GM20000 (cell line): ENCODE data around the gene ACYP2.

ENCODE experiments used
- DNase-seq: peaks from one replicate; pipeline ENCODE4 v3.0.0; 2012; ENCODE audit warnings: low spot score
- CTCF ChIP-seq: IDR thresholded peaks from 2 replicates; pipeline ENCODE4 v1.5.1; 2012; ENCODE audit warnings: mild to moderate bottlenecking, control low read depth; ENCODE audit errors: extremely low read depth, missing control alignments

The ACYP2 gene

DNA sequence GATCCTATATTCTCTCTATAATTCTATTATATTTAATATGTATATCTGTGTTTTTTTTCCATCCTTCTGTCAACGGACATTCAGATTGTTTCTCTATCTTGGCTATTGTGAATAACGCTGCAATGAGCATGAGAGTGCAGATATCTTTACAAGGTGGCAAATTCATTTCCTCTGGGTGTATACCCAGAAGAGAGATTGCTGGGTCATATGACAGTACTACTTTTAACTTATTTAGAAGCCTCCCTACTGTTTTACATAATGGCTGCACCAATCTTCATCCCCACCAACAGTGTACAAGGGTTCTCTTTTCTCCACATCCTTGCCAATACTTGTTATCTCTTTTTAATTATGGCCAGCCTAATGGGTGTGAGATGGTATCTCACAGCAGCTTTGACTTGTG, 74.1 kb downstream of the ACYP2 start:
- no peak for TF ChIP-seq CTCF
- DNase-seq = no peak

DNA sequence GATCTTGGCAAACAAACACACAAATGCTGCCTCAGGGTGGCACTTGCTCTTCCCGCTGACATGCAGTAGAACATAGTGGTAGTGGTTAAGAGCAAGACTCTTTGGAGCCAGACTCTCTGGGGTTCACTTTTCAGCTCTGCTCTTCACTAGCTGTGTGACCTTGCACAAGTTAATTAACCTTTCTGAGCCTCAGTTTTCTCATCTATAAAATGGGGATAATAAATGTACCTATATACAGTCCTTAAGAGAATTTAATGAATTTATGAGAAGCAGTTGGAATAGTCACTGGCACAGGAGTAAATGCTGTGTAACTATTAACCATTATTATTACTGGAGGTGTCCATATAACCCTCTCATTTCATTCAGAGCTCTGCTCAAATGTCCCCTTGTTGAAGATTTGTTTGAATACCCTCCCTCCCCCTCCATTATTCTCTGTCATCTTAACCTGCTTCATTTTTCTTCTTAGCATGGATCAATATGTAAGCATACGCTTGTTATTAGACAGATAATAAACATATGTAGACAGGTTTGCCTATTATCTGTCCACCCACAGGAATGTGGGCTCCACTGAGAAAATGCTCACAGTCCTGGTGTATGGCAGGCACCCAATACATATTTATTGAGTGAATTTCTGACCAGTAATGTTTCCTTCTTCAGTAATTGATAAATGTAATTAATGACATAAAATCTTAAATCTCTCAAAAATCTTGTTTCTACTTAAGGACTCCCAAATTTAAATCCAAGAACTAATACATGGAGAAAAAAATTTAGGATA, 76.1 kb downstream of the ACYP2 start:
- DNase-seq = no peak
- TF ChIP-seq CTCF = no peak

GRCh38 chr2:54194761-54195750, 79.6 kb downstream of the ACYP2 start:
- no peak for TF ChIP-seq CTCF
- no peak for DNase-seq

- TF ChIP-seq CTCF = no peak
- no peak for DNase-seq
Measured at GRCh38 chr2:54196646-54197045, 81.2 kb downstream of the ACYP2 start.

- TF ChIP-seq CTCF = no peak
- no peak for DNase-seq
Measured at GRCh38 chr2:54204476-54204875, 89.1 kb downstream of the ACYP2 start.

DNA sequence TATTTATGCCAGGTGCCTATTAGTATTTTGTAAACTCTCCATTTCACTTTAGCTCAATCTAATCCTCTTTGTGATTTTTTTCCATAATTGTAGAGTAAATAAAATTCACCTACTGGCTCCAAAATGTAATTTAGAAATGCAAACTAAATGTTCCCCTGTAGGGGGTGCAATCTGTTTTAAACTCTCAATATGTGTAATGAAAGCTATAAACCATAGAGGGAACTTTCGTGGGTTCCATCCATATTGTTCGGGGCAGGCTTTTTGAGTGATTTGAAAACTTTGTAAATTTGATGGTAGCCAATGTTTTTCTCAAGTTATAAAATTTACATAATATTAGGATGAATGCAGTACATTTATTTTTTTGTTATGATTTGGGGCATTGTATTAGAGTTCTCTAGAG, 91.2 kb downstream of the ACYP2 start:
- no peak for TF ChIP-seq CTCF
- peak; percentile 38 for DNase-seq

GRCh38 chr2:54207666-54208195, 92.3 kb downstream of the ACYP2 start:
- DNase-seq = no peak
- no peak for TF ChIP-seq CTCF
